ENCODE data around the gene PLCB4. TPM values are rescaled to one million over a fixed set of nuclear protein-coding genes. Genes with fewer than 3 reads are reported as not detected.
A peak's percentile ranks its signal among the peaks of the same experiment; 100 is the strongest.

PLCB4 gene
- total RNA-seq, 1 donor from 2014 or later: 5.3 TPM

- no peak for DNase-seq (ENCODE audit: low read depth)
Measured at GRCh38 chr20:9059931-9060330, 9.0 kb upstream of the PLCB4 start.

- DNase-seq (ENCODE audit: low read depth): no peak
Measured at GRCh38 chr20:9061434-9061833, 7.5 kb upstream of the PLCB4 start.

- no peak for DNase-seq (ENCODE audit: low read depth)
Measured at GRCh38 chr20:9062066-9062465, 6.8 kb upstream of the PLCB4 start.

GRCh38 chr20:9066191-9066590, 2.7 kb upstream of the PLCB4 start:
- no peak for DNase-seq (ENCODE audit: low read depth)

GRCh38 chr20:9068233-9068801, 570 bp upstream of the PLCB4 start:
- DNase-seq (ENCODE audit: low read depth): peak; percentile 56

GRCh38 chr20:9070304-9070703, 1.4 kb downstream of the PLCB4 start:
- no peak for DNase-seq (ENCODE audit: low read depth)

GRCh38 chr20:9071976-9072726, 3.3 kb downstream of the PLCB4 start:
- DNase-seq (ENCODE audit: low read depth): peak; percentile 9

- no peak for DNase-seq (ENCODE audit: low read depth)
Measured at GRCh38 chr20:9072861-9073500, 4.1 kb downstream of the PLCB4 start.

GRCh38 chr20:9075264-9076095, 6.6 kb downstream of the PLCB4 start:
- no peak for DNase-seq (ENCODE audit: low read depth)

GRCh38 chr20:9076440-9076839, 7.6 kb downstream of the PLCB4 start:
- DNase-seq (ENCODE audit: low read depth): no peak

GRCh38 chr20:9078826-9079731, 10.2 kb downstream of the PLCB4 start:
- no peak for DNase-seq (ENCODE audit: low read depth)

GRCh38 chr20:9081423-9081966, 12.6 kb downstream of the PLCB4 start:
- no peak for DNase-seq (ENCODE audit: low read depth)

GRCh38 chr20:9082741-9083140, 13.9 kb downstream of the PLCB4 start:
- no peak for DNase-seq (ENCODE audit: low read depth)

GRCh38 chr20:9087531-9088217, 18.8 kb downstream of the PLCB4 start:
- DNase-seq (ENCODE audit: low read depth): no peak

- DNase-seq (ENCODE audit: low read depth): no peak
Measured at GRCh38 chr20:9088556-9088955, 19.7 kb downstream of the PLCB4 start.

GRCh38 chr20:9092113-9092512, 23.2 kb downstream of the PLCB4 start:
- DNase-seq (ENCODE audit: low read depth): no peak

- no peak for DNase-seq (ENCODE audit: low read depth)
Measured at GRCh38 chr20:9092655-9093054, 23.8 kb downstream of the PLCB4 start.

- peak; percentile 48 for DNase-seq (ENCODE audit: low read depth)
Measured at GRCh38 chr20:9093218-9093957, 24.5 kb downstream of the PLCB4 start.

GRCh38 chr20:9099372-9099771, 30.5 kb downstream of the PLCB4 start:
- DNase-seq (ENCODE audit: low read depth): no peak

Measured in myocyte (in vitro differentiated cells).